Upper lobe of left lung (tissue), 6 donors: ENCODE measurements around the gene SIRT1. TPM values are rescaled to one million over a fixed set of nuclear protein-coding genes. Genes with fewer than 3 reads are reported as not detected.

Source experiments
- ATAC-seq, 2 donors: fragments of 200-7000 bp; cut with Tn5 transposase; one replicate each; pipeline ENCODE4 v1.9.1; 2022; ENCODE audit warnings: mild to moderate bottlenecking in 2 of 2, moderate library complexity in 2 of 2; ENCODE audit not compliant: low FRiP score in 2 of 2
- DNase-seq, 2 donors: peaks; one replicate each; pipeline ENCODE4 v3.0.0-alpha.2; 2019 to 2020
- H3K27ac ChIP-seq, 4 donors: fragments of 200-600 bp; sonication (generic); one replicate each; pipeline ENCODE4 v1.5.1; 2016 to 2019
- H3K27me3 ChIP-seq, 4 donors: fragments of 200-600 bp; sonication (generic); one replicate each; pipeline ENCODE4 v1.5.1; 2017 to 2019
- H3K36me3 ChIP-seq, 4 donors: fragments of 200-600 bp; sonication (generic); one replicate each; pipeline ENCODE4 v1.5.1; 2016 to 2019
- H3K4me1 ChIP-seq, 4 donors: fragments of 200-600 bp; sonication (generic); one replicate each; pipeline ENCODE4 v1.5.1; 2018 to 2019
- H3K4me3 ChIP-seq, 4 donors: fragments of 200-600 bp; sonication (generic); one replicate each; pipeline ENCODE4 v1.5.1; 2017 to 2019; ENCODE audit warnings: mild to moderate bottlenecking in 2 of 4, moderate library complexity in 1 of 4
- H3K9me3 ChIP-seq, 4 donors: fragments of 200-600 bp; sonication (generic); one replicate each; pipeline ENCODE4 v1.5.1; 2018 to 2019
- EP300 ChIP-seq, 4 donors: sonication (generic); formaldehyde crosslinking; IDR thresholded peaks; one replicate each; pipeline ENCODE4 v1.5.1; 2017; ENCODE audit warnings: antibody characterized with exemption in 4 of 4, control low read depth in 2 of 4
- POLR2A ChIP-seq, 4 donors: fragments of 450-650 bp; IDR thresholded peaks; one replicate each; pipeline ENCODE4 v1.5.1; 2016 to 2017; ENCODE audit warnings: antibody characterized with exemption in 4 of 4, mild to moderate bottlenecking in 2 of 4
- POLR2AphosphoS5 ChIP-seq, 2 donors: sonication (generic); formaldehyde crosslinking; IDR thresholded peaks; one replicate each; pipeline ENCODE4 v1.5.1; 2017; ENCODE audit warnings: antibody characterized with exemption in 2 of 2
- WGBS, 2 donors: methylation state at CpG; one replicate each; pipeline ENCODE4 v1.1.5; 2017 to 2018; 5-methylcytosine and 5-hydroxymethylcytosine counted together
- total RNA-seq, 6 donors: library from RNA; depleted of rRNA in 4 of 6; stranded (reverse); fragments of >200 nt in 4 of 6; gene quantifications; one replicate each; pipeline versions ENCODE4 v1.1.0 to v1.2.1, GENCODE V29; 2016 to 2021
- TF ChIP-seq, protein P1 (sequence below), 6 experiments: fragments of 450-650 bp in 4 of 6; fragments of 200-600 bp in 2 of 6; sonication (generic) in 2 of 6; IDR thresholded peaks; one replicate each; pipeline ENCODE4 v1.5.1; 2016 to 2019; ENCODE audit warnings: antibody characterized with exemption in 6 of 6
- donor health status: DM: no; HTN: no; CAD: no; lungs with moderate emphysema.
- donor health status: DM: no; HTN: yes; CAD: no; lungs with severe emphysema.

SIRT1 gene
- total RNA-seq, 6 donors from 2014 or later: 10.1 to 37.7 (median 18.7) TPM

DNA sequence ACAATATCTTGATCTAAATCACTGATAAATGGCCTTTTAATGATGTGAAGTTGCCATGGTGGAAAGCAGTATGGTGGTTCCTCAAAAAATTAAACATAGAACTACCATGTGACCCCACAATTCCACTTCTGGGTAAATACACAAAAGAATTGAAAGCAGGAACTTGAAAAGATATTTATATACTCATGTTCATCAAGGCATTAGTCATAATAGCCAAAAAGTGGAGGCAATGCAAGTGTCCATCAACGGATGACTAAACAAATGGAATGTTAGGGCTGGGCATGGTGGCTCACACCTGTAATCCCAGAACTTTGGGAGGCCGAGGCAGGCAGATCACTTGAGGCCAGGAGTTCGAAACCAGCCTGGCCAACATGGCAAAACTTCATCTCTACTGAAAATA, 44.5 kb upstream of the SIRT1 start:
- Histone ChIP-seq H3K4me1 (peaks cover 0 to 6% (median 0%) of the 10 kb centered on the region in 4 donors), H3K9me3 (no peaks in the 10 kb centered on the region), H3K27ac (no peak overlapping the region), H3K4me3 (no peak overlapping the region), H3K36me3 (no peaks in the 10 kb centered on the region), H3K27me3 (no peaks in the 10 kb centered on the region)
- ATAC-seq (no peak), DNase-seq (no peak)
- TF ChIP-seq, protein P1, sequence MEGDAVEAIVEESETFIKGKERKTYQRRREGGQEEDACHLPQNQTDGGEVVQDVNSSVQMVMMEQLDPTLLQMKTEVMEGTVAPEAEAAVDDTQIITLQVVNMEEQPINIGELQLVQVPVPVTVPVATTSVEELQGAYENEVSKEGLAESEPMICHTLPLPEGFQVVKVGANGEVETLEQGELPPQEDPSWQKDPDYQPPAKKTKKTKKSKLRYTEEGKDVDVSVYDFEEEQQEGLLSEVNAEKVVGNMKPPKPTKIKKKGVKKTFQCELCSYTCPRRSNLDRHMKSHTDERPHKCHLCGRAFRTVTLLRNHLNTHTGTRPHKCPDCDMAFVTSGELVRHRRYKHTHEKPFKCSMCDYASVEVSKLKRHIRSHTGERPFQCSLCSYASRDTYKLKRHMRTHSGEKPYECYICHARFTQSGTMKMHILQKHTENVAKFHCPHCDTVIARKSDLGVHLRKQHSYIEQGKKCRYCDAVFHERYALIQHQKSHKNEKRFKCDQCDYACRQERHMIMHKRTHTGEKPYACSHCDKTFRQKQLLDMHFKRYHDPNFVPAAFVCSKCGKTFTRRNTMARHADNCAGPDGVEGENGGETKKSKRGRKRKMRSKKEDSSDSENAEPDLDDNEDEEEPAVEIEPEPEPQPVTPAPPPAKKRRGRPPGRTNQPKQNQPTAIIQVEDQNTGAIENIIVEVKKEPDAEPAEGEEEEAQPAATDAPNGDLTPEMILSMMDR (IDR thresholded peaks at IDR 0.05): no peak
- TF ChIP-seq POLR2AphosphoS5 (IDR thresholded peaks at IDR 0.05) (no peak), EP300 (IDR thresholded peaks at IDR 0.05) (no peak), POLR2A (IDR thresholded peaks at IDR 0.05) (no peak)
- 86% methylated on average over 3 of the region's 3 CpGs for WGBS, 2 donors

DNA sequence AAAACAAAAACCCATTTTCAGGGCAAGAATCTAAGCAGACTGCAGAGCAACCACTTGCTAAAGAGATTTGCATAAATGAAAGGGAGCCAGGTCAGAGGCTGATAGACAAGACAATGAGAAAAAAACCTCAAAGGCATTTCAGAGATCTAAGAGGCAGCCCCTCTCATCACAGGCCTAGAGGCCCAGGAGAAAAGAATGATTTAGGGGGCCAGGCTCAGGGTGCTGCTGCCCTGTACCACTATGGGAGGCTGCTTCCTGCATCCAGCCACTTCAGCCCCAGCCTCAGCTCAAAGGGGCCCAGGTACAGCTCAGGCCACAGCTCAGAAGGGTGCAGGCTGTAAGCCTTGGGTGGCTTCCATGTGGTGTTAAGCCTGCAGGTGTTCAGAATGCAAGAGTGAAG, 42.7 kb upstream of the SIRT1 start:
- H3K27ac ChIP-seq: no peak overlapping the region
- no peak for DNase-seq
- H3K4me1 ChIP-seq: peaks cover 0 to 6% (median 0%) of the 10 kb centered on the region in 4 donors
- no peaks in the 10 kb centered on the region for H3K9me3 ChIP-seq
- no peak for TF ChIP-seq POLR2AphosphoS5 (IDR thresholded peaks at IDR 0.05)
- no peaks in the 10 kb centered on the region for H3K36me3 ChIP-seq
- no peaks in the 10 kb centered on the region for H3K27me3 ChIP-seq
- no peak overlapping the region for H3K4me3 ChIP-seq
- ATAC-seq: no peak

- Histone ChIP-seq H3K4me3 (no peak overlapping the region), H3K27ac (no peak overlapping the region), H3K4me1 (no peaks in the 10 kb centered on the region), H3K9me3 (no peaks in the 10 kb centered on the region), H3K36me3 (no peaks in the 10 kb centered on the region), H3K27me3 (no peaks in the 10 kb centered on the region)
- no peak for DNase-seq
- TF ChIP-seq EP300 (IDR thresholded peaks at IDR 0.05): no peak
- TF ChIP-seq POLR2AphosphoS5 (IDR thresholded peaks at IDR 0.05): no peak
- TF ChIP-seq POLR2A (IDR thresholded peaks at IDR 0.05): no peak
- TF ChIP-seq, protein P1 (IDR thresholded peaks at IDR 0.05): no peak
- no peak for ATAC-seq
- WGBS, 2 donors: 94 to 100% methylated on average over 2 of the region's 2 CpGs
Measured at GRCh38 chr10:67843284-67843683, 41.2 kb upstream of the SIRT1 start.

DNA sequence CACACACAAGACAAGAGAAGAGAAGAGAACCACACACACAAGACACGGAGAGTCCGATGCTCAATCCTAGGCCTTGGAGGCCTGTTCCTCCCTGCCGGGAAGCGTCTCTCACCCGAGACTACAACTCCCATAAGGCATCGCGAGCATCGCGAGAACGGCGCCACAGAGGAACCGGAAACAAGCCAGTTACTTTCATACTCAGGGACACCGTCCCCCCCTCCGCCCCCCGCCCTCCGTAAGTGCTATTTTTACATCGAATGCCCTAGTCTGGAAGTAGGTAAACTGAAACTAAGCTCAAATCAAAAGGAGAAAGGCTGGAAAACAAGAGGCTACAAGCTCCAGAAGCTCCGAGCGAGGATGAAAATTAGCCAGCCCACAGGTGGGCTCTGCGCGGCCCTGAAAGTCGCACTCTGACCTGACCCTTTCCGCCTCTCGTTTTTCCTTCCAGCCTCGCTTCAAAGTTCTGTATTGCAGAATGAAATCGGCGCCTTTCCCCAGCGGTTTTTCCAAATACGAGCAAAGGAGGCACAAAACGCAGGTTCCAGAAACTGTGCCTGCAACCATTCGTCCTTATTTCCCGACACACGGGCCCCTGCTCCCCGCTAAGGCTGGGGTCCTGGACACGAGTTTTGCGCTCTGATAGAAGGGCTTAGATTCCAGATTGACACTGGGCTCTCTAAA, 35.0 kb upstream of the SIRT1 start:
- H3K4me3 ChIP-seq: peak overlapping the region; percentile 57 to 84 (median 70)
- peak in 2 of 4 donors; percentile 29 to 76 for TF ChIP-seq POLR2A (IDR thresholded peaks at IDR 0.05)
- TF ChIP-seq, protein P1 (IDR thresholded peaks at IDR 0.05): peak in 1 of 6 experiments; percentile 21
- TF ChIP-seq EP300 (IDR thresholded peaks at IDR 0.05): no peak
- TF ChIP-seq POLR2AphosphoS5 (IDR thresholded peaks at IDR 0.05): peak; percentile 64 to 81
- no peaks in the 10 kb centered on the region for H3K9me3 ChIP-seq
- peak; percentile 95 to 99 for ATAC-seq
- H3K27me3 ChIP-seq: no peaks in the 10 kb centered on the region
- peaks cover 6 to 8% (median 7%) of the 10 kb centered on the region in 4 donors for H3K4me1 ChIP-seq
- H3K36me3 ChIP-seq: no peaks in the 10 kb centered on the region
- DNase-seq: peak; percentile 86 to 95
- H3K27ac ChIP-seq: peak overlapping the region; percentile 88 to 95 (median 93)
- WGBS, 2 donors: 1% methylated on average over 33 to 36 of the region's 36 CpGs

GRCh38 chr10:67851186-67851585, 33.3 kb upstream of the SIRT1 start:
- no peak for TF ChIP-seq POLR2A (IDR thresholded peaks at IDR 0.05)
- TF ChIP-seq POLR2AphosphoS5 (IDR thresholded peaks at IDR 0.05): no peak
- TF ChIP-seq, protein P1 (IDR thresholded peaks at IDR 0.05): no peak
- no peak for TF ChIP-seq EP300 (IDR thresholded peaks at IDR 0.05)
- no peaks in the 10 kb centered on the region for H3K36me3 ChIP-seq
- no peak overlapping the region for H3K4me3 ChIP-seq
- ATAC-seq (no peak), DNase-seq (no peak)
- no peaks in the 10 kb centered on the region for H3K9me3 ChIP-seq
- no peaks in the 10 kb centered on the region for H3K27me3 ChIP-seq
- 74 to 82% methylated on average over 2 of the region's 2 CpGs for WGBS, 2 donors
- peaks cover 6 to 8% (median 7%) of the 10 kb centered on the region in 4 donors for H3K4me1 ChIP-seq
- H3K27ac ChIP-seq: no peak overlapping the region
